NB4 (cell line): ENCODE results near the gene GLRB.

Experiments
- DNase-seq: peaks from one replicate; pipeline ENCODE4 v3.0.0; 2010; ENCODE audit warnings: low read depth
- H3K4me3 ChIP-seq: one replicate; pipeline ENCODE4 v1.5.1; 2011; ENCODE audit warnings: mild to moderate bottlenecking, low read depth, low read length, moderate library complexity
- CTCF ChIP-seq: IDR thresholded peaks from one replicate; pipeline ENCODE4 v1.5.1; 2012; ENCODE audit warnings: low read depth, low read length
- MAX ChIP-seq: IDR thresholded peaks from 2 replicates; pipeline ENCODE4 v1.6.1; 2011; ENCODE audit warnings: low read depth, low read length
- MYC ChIP-seq: IDR thresholded peaks from 2 replicates; pipeline ENCODE4 v1.6.1; 2011; ENCODE audit warnings: low read depth, low read length
- POLR2A ChIP-seq: IDR thresholded peaks from 2 replicates; pipeline ENCODE4 v1.6.1; 2011; ENCODE audit warnings: mild to moderate bottlenecking; ENCODE audit not compliant: insufficient read length; ENCODE audit errors: extremely low read depth

The GLRB gene

GRCh38 chr4:157076578-157076947 is 613 bp downstream of the GLRB start:
- no peak for DNase-seq
- TF ChIP-seq CTCF (no peak), MYC (no peak), POLR2A (no peak), MAX (no peak)
- no peak overlapping the region for H3K4me3 ChIP-seq

GRCh38 chr4:157079441-157079840 is 3.5 kb downstream of the GLRB start:
- TF ChIP-seq POLR2A (no peak), MYC (no peak), CTCF (no peak), MAX (no peak)
- no peak for DNase-seq
- no peak overlapping the region for H3K4me3 ChIP-seq

- H3K4me3 ChIP-seq: no peak overlapping the region
- no peak for DNase-seq
- TF ChIP-seq CTCF (no peak), MYC (no peak), MAX (no peak), POLR2A (no peak)
Measured at GRCh38 chr4:157080605-157081004, 4.7 kb downstream of the GLRB start.

GRCh38 chr4:157095716-157096115 is 19.8 kb downstream of the GLRB start:
- DNase-seq: no peak
- no peak overlapping the region for H3K4me3 ChIP-seq
- TF ChIP-seq MYC (no peak), CTCF (no peak), MAX (no peak)

- TF ChIP-seq MYC: no peak
- TF ChIP-seq MAX: no peak
- TF ChIP-seq POLR2A: no peak
- TF ChIP-seq CTCF: no peak
- no peak overlapping the region for H3K4me3 ChIP-seq
- no peak for DNase-seq
Measured at GRCh38 chr4:157096439-157096838, 20.5 kb downstream of the GLRB start.

GRCh38 chr4:157099506-157099905 is 23.6 kb downstream of the GLRB start:
- no peak overlapping the region for H3K4me3 ChIP-seq
- no peak for DNase-seq
- TF ChIP-seq CTCF (no peak), MYC (no peak), POLR2A (no peak), MAX (no peak)
